NCI-H2029 treated with DMSO at 0.1 percent for 48 hours (cell line): ENCODE results near the gene SEC16B.

Experiments used
- DNase-seq: peaks from one replicate; lab custom pipeline; 2025; lab: John Stamatoyannopoulos, UW

Gene SEC16B

GRCh38 chr1:177937931-177938330, 31.9 kb downstream of the SEC16B start:
- DNase-seq: no peak

GRCh38 chr1:177937174-177937770, 32.6 kb downstream of the SEC16B start:
- no peak for DNase-seq

GRCh38 chr1:177935638-177936415, 34.0 kb downstream of the SEC16B start:
- DNase-seq: no peak

GRCh38 chr1:177934927-177935326, 34.9 kb downstream of the SEC16B start:
- DNase-seq: no peak

DNA sequence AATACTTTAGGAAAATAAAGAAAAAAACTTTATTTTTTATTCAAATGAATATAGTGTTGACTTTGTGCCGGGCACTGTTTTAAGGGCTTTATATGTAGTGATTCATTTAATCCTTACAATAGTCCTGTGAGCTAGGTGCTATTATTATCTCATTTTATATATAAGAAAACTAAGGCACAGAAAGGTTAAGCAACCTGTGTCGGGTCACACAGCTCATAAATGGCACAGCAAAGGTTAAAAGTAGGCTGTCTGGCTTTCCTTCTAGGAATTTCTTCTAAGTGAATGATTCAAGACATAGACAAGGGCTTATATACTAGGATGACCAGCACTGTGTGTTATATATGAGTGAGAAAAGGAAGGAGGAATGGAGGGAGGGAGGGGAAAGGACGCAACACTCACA, 35.4 kb downstream of the SEC16B start:
- no peak for DNase-seq

DNA sequence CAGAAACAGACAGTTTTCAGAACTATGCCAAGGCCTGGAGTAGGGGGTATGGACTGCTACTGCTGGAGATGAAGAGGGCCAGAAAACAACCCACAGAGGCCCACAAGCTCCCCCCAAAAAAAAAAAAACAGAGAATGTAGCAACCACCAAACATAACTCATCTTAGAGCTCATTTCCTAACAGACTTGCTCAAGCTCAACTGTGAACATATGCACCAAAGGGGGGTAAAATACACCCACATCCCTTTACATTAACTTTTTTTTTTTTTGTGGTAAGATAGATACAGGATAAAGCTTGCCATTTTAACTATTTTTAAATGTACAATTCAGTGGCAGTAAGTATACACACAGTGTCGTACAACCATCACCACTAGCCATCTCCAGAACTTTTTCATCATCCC, 36.0 kb downstream of the SEC16B start:
- no peak for DNase-seq

DNA sequence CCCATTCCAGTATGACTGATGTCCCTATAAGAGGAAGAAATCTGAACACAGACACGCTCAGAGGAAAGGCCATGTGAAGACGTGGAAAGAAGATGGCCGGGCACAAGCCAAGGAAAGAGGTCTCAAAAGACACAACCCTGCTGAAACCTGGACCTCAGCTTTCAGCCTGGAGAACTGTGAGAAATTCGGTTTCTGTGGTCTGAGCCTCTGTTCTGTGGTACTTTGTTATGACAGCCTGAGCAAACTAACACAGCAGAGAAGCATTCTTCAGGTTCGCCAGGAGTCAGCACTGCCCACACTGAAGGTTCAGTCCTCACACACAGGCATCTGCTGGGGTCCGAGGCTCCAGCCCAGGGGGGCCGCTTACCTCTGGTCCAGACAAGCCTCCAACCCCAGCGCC, 37.7 kb downstream of the SEC16B start:
- no peak for DNase-seq

DNA sequence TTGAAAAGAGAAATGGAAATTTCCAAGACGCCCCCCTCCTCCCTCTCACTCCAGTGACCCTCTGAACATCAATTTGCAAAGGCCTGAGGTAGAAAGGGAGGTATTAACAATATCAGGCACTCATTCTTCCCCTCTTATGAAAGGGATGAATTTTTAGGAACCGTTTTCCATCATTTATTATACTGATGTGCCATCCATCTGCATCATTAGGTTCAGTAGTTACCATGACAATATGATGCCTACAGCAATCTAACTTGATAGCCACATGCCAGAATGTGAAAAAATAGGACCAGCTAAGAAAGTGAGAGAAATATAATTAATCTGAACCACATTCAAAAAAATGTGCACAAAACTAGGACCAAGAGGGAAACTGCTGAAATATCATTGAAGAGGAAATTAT, 40.9 kb downstream of the SEC16B start:
- no peak for DNase-seq

GRCh38 chr1:177928194-177928593, 41.7 kb downstream of the SEC16B start:
- DNase-seq: no peak

DNA sequence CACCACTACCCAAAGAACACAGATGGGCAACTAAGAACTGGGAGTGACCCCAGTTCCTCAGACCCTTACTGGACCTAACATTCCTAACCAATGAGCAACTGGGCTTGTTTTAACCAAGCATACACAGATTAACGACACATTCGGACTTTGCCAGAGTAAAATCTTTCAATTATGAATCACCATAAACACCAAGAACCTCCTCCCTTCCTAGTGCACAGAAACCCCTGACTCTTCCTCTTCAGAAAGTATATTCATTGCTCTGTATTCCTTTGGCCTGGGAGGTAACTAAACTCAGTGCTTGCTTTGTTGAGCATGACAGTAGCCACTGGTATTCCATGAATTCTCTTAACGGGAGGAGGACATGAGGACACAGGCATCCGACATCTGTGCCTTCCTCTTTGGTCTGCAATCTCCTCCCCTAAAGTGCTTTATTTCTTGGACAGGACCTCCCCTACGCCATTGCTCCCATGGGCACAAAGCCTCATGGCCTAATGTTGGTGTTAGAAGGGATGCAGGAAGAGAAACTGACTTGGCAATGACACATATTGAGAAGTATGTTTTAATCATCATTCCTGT, 42.7 kb downstream of the SEC16B start:
- DNase-seq: no peak

GRCh38 chr1:177926201-177926600, 43.7 kb downstream of the SEC16B start:
- DNase-seq: no peak

GRCh38 chr1:177925006-177925405, 44.9 kb downstream of the SEC16B start:
- DNase-seq: no peak

DNA sequence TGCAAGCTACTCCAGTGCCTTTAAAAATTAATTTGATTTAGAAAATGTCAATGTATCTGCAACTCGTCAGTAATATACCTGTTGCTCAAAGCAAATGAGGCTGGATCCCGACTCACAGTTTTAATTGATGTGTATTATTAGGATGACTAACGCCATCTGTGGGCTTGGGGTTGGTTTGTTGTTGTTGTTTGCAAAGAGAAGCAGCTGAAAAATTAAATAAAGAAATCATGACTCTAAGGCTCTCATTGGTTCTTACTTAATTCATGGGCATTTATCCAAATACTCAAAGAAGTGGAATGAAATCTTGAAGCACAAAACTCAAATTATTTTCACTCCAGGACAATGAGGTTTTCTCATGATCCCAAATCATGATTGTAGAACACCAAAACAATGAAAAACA, 46.4 kb downstream of the SEC16B start:
- DNase-seq: no peak

GRCh38 chr1:177922209-177922608, 47.6 kb downstream of the SEC16B start:
- no peak for DNase-seq

DNA sequence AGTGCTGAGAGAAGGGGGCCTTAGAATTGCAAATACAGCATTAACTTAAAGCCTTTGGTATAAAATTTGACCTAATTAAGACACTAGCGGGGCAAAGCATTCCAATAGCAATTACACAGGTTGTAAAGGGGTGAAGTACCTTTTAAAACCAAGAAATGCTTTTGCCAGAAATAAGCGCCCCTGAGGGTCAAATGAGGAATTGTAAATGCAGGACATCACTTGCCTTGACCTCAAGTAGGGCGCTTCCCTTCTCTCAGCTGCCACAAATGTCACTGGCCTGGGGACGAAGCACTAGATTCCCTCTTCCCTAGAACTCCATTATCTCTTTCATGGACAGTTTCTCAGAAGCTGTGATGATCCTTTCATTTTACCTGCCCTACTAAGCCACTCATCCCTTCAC, 48.3 kb downstream of the SEC16B start:
- DNase-seq: no peak

GRCh38 chr1:177920091-177920490, 49.8 kb downstream of the SEC16B start:
- no peak for DNase-seq

GRCh38 chr1:177915641-177916040, 54.2 kb downstream of the SEC16B start:
- no peak for DNase-seq

DNA sequence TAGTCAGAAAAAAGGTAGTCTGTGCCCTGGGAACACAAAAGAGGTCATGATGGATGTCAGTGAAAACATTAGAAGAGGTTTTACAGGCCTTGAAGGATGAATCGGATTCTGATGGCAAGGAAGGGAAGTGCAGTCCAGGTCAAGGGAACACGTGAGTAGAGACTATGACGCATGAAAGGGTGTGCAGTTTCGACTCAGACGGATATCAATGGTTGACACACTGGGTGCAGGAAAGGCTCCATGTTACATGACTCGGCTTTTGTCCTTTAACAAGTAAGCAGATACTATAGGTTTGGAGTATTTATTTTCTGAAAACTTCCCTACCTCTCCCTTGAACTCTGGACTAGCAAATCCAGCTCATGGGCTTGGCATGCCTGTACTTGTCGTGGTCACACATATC, 55.3 kb downstream of the SEC16B start:
- no peak for DNase-seq

DNA sequence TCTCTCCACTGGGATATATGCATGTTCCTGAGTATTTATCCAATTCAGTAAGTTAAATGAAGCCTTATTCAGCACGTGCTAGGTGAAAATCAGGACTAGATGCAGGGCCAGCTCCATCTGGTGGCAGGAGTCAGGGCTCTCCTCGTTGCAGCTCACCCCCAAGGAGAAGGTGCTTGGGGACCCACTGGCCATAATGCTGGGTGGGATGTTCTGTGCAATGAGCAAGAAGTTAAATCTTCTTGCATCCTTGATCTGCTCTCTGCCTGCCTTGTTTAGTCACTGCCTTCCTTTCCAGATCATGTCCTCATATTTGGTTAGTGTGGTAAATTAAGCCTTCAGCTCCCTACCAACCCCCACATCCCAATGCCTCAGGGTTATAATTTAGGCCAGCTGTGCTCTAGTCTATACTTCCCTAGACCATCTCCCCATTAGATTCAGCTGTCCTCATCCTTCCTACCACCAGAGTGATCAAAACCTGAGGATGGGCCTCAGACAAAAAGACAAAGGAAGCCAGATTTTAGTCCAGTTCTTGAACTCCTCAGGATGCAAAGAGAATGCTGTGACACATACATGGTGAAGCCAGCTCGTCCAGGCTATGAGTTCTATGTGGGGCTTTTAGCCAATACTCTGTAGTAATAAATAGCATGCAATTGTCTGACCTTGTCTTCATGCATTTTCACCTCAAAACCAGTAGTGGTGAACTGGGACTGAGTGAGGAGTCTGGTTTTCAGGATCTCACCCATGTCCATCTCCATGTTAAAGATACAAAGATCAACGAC, 55.9 kb downstream of the SEC16B start:
- DNase-seq: no peak

DNA sequence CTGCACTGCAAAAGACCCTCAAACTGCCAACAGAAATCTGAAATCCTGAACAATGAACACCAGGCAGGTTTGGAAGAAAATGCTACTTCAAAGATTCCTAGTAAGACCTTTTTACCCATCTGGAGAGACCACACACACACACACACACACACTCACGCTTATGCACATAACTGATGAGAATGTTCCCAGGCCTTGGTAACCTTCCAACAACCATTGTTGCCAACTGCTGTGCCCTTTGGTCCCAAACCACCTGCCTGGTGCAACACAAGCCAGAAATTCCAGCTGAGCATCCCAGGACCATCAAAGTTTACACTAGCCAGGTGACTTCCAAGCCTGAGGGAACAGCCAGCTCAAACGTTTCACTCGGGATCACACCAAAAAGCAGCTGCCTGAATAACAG, 56.9 kb downstream of the SEC16B start:
- no peak for DNase-seq

GRCh38 chr1:177909416-177909815, 60.4 kb downstream of the SEC16B start:
- no peak for DNase-seq

- no peak for DNase-seq
Observed at GRCh38 chr1:177907000-177907399, 62.9 kb downstream of the SEC16B start.

- DNase-seq: no peak
Observed at GRCh38 chr1:177905686-177906085, 64.2 kb downstream of the SEC16B start.
